Activated naive CD8-positive, alpha-beta T cell treated with anti-CD3 and anti-CD28 coated beads, Interleukin-2, amount 10 ng/mL, durations not matched to agents 7 days and 5 days (primary cell): Measurements from ENCODE around the gene C4BPA. TPM values are rescaled to one million over a fixed set of nuclear protein-coding genes. Genes with fewer than 3 reads are reported as not detected.

Experiments used
- ATAC-seq: fragments of 150-1000 bp; cut with Tn5 transposase; one replicate; pipeline ENCODE4 v1.10.0; 2021; ENCODE audit warnings: low read depth, moderate library complexity
- POLR2A ChIA-PET: fragments of 350-600 bp; sonication (Branson Sonifier 250); formaldehyde crosslinking; loops from one replicate; lab custom pipeline; 2021; ENCODE audit warnings: antibody characterized with exemption; lab: Charles Lee
- DNase-seq: peaks from one replicate; pipeline ENCODE4 v3.0.0; 2021
- H3K27ac Mint-ChIP-seq: one replicate; pipeline ENCODE4 v1.8.0; 2022; ENCODE audit warnings: mild to moderate bottlenecking, mixed read lengths
- H3K27me3 Mint-ChIP-seq: one replicate; pipeline ENCODE4 v1.8.0; 2022; ENCODE audit warnings: mild to moderate bottlenecking, moderate library complexity, mixed read lengths
- H3K36me3 Mint-ChIP-seq: one replicate; pipeline ENCODE4 v1.8.0; 2021; ENCODE audit warnings: mild to moderate bottlenecking, mixed read lengths
- H3K4me1 Mint-ChIP-seq: one replicate; pipeline ENCODE4 v1.8.0; 2021; ENCODE audit warnings: mixed read lengths
- H3K4me3 Mint-ChIP-seq: one replicate; pipeline ENCODE4 v1.8.0; 2022; ENCODE audit warnings: mild to moderate bottlenecking, moderate library complexity, mixed read lengths
- H3K9me3 Mint-ChIP-seq: one replicate; pipeline ENCODE4 v1.8.0; 2021; ENCODE audit warnings: mixed read lengths
- total RNA-seq, 2 experiments: library from RNA; stranded (reverse); gene quantifications; one replicate each; pipeline ENCODE4 v1.2.3, GENCODE V29; 2021

Gene C4BPA
- total RNA-seq, 2 experiments from 2014 or later = not detected

GRCh38 chr1:207102146-207102545 lies 1.9 kb upstream of the C4BPA start:
- peaks cover 9% of the 10 kb centered on the region for H3K4me1 Mint-ChIP-seq
- H3K36me3 Mint-ChIP-seq = peaks cover 6% of the 10 kb centered on the region
- DNase-seq (no peak), ATAC-seq (no peak)
- no peak overlapping the region for H3K4me3 Mint-ChIP-seq
- peaks cover 5% of the 10 kb centered on the region for H3K27me3 Mint-ChIP-seq
- peaks cover 4% of the 10 kb centered on the region for H3K9me3 Mint-ChIP-seq
- POLR2A ChIA-PET = no interaction called here
- no peak overlapping the region for H3K27ac Mint-ChIP-seq

- Mint-ChIP-seq H3K27ac (no peak overlapping the region), H3K36me3 (peaks cover 6% of the 10 kb centered on the region), H3K9me3 (peaks cover 4% of the 10 kb centered on the region), H3K27me3 (peaks cover 5% of the 10 kb centered on the region), H3K4me3 (no peak overlapping the region), H3K4me1 (peaks cover 7% of the 10 kb centered on the region)
- POLR2A ChIA-PET = no interaction called here
- ATAC-seq (no peak), DNase-seq (no peak)
Observed at GRCh38 chr1:207102659-207103058, 1.4 kb upstream of the C4BPA start.

- peaks cover 2% of the 10 kb centered on the region for H3K9me3 Mint-ChIP-seq
- no peaks in the 10 kb centered on the region for H3K36me3 Mint-ChIP-seq
- ATAC-seq = no peak
- peaks cover 20% of the 10 kb centered on the region for H3K27me3 Mint-ChIP-seq
- no peak overlapping the region for H3K27ac Mint-ChIP-seq
- no peak for DNase-seq
- no peak overlapping the region for H3K4me3 Mint-ChIP-seq
- POLR2A ChIA-PET = no interaction called here
- H3K4me1 Mint-ChIP-seq = peaks cover 3% of the 10 kb centered on the region
Observed at GRCh38 chr1:207109004-207109403, 5.0 kb downstream of the C4BPA start.

GRCh38 chr1:207112616-207113296 lies 8.7 kb downstream of the C4BPA start:
- Mint-ChIP-seq H3K27me3 (peaks cover 23% of the 10 kb centered on the region), H3K36me3 (no peaks in the 10 kb centered on the region)
- no peak for ATAC-seq

GRCh38 chr1:207115269-207115668 lies 11.2 kb downstream of the C4BPA start:
- Mint-ChIP-seq H3K9me3 (no peaks in the 10 kb centered on the region), H3K27me3 (peaks cover 19% of the 10 kb centered on the region), H3K4me1 (no peaks in the 10 kb centered on the region), H3K27ac (no peak overlapping the region), H3K36me3 (no peaks in the 10 kb centered on the region), H3K4me3 (no peak overlapping the region)
- POLR2A ChIA-PET = no interaction called here
- ATAC-seq (no peak), DNase-seq (no peak)

More at GRCh38 chr1:207112616-207113296, 8.7 kb downstream of the C4BPA start:
- Mint-ChIP-seq H3K9me3 (no peaks in the 10 kb centered on the region), H3K4me1 (no peaks in the 10 kb centered on the region), H3K27ac (no peak overlapping the region), H3K4me3 (no peak overlapping the region)
- no peak for DNase-seq
- POLR2A ChIA-PET = no interaction called here

- POLR2A ChIA-PET = no interaction called here
- DNase-seq (no peak), ATAC-seq (no peak)
- Mint-ChIP-seq H3K36me3 (peaks cover 7% of the 10 kb centered on the region), H3K9me3 (peaks cover 17% of the 10 kb centered on the region), H3K4me1 (no peaks in the 10 kb centered on the region), H3K27me3 (peaks cover 2% of the 10 kb centered on the region), H3K4me3 (no peak overlapping the region), H3K27ac (no peak overlapping the region)
Observed at GRCh38 chr1:207124389-207124788, 20.4 kb downstream of the C4BPA start.

- Mint-ChIP-seq H3K9me3 (peaks cover 20% of the 10 kb centered on the region), H3K27ac (no peak overlapping the region), H3K4me3 (no peak overlapping the region), H3K27me3 (peaks cover 4% of the 10 kb centered on the region), H3K36me3 (peaks cover 9% of the 10 kb centered on the region), H3K4me1 (no peaks in the 10 kb centered on the region)
- no peak for ATAC-seq
- no peak for DNase-seq
- POLR2A ChIA-PET = no interaction called here
Observed at GRCh38 chr1:207128336-207128921, 24.4 kb downstream of the C4BPA start.

- Mint-ChIP-seq H3K27ac (no peak overlapping the region), H3K9me3 (peaks cover 20% of the 10 kb centered on the region), H3K4me1 (no peaks in the 10 kb centered on the region), H3K36me3 (peaks cover 9% of the 10 kb centered on the region), H3K27me3 (peaks cover 4% of the 10 kb centered on the region), H3K4me3 (no peak overlapping the region)
- POLR2A ChIA-PET = no interaction called here
- DNase-seq = no peak
- no peak for ATAC-seq
Observed at GRCh38 chr1:207129053-207129452, 25.0 kb downstream of the C4BPA start.

- Mint-ChIP-seq H3K4me1 (no peaks in the 10 kb centered on the region), H3K27me3 (peaks cover 4% of the 10 kb centered on the region), H3K36me3 (peaks cover 9% of the 10 kb centered on the region), H3K4me3 (no peak overlapping the region), H3K9me3 (peaks cover 20% of the 10 kb centered on the region), H3K27ac (no peak overlapping the region)
- ATAC-seq = no peak
- POLR2A ChIA-PET = no interaction called here
- no peak for DNase-seq
Observed at GRCh38 chr1:207130252-207131036, 26.4 kb downstream of the C4BPA start.

- POLR2A ChIA-PET = no interaction called here
- Mint-ChIP-seq H3K36me3 (peaks cover 9% of the 10 kb centered on the region), H3K9me3 (peaks cover 20% of the 10 kb centered on the region), H3K27me3 (peaks cover 4% of the 10 kb centered on the region), H3K4me3 (no peak overlapping the region), H3K27ac (no peak overlapping the region), H3K4me1 (no peaks in the 10 kb centered on the region)
- DNase-seq (no peak), ATAC-seq (no peak)
Observed at GRCh38 chr1:207131163-207131562, 27.1 kb downstream of the C4BPA start.

- peaks cover 2% of the 10 kb centered on the region for H3K27me3 Mint-ChIP-seq
- no peak for ATAC-seq
- peaks cover 5% of the 10 kb centered on the region for H3K9me3 Mint-ChIP-seq
Observed at GRCh38 chr1:207134581-207134980, 30.5 kb downstream of the C4BPA start.

GRCh38 chr1:207139616-207140015 lies 35.6 kb downstream of the C4BPA start:
- ATAC-seq (no peak), DNase-seq (no peak)
- Mint-ChIP-seq H3K4me3 (no peak overlapping the region), H3K27ac (no peak overlapping the region), H3K36me3 (no peaks in the 10 kb centered on the region), H3K4me1 (no peaks in the 10 kb centered on the region), H3K27me3 (no peaks in the 10 kb centered on the region), H3K9me3 (no peaks in the 10 kb centered on the region)
- POLR2A ChIA-PET = no interaction called here

More at GRCh38 chr1:207134581-207134980, 30.5 kb downstream of the C4BPA start:
- no peak for DNase-seq
- Mint-ChIP-seq H3K4me1 (no peaks in the 10 kb centered on the region), H3K27ac (no peak overlapping the region), H3K36me3 (peaks cover 2% of the 10 kb centered on the region), H3K4me3 (no peak overlapping the region)
- POLR2A ChIA-PET = no interaction called here

GRCh38 chr1:207140536-207140935 lies 36.5 kb downstream of the C4BPA start:
- Mint-ChIP-seq H3K36me3 (peaks cover 2% of the 10 kb centered on the region), H3K4me1 (no peaks in the 10 kb centered on the region), H3K9me3 (peaks cover 2% of the 10 kb centered on the region), H3K4me3 (no peak overlapping the region), H3K27me3 (no peaks in the 10 kb centered on the region), H3K27ac (no peak overlapping the region)
- DNase-seq (no peak), ATAC-seq (no peak)
- POLR2A ChIA-PET = no interaction called here
